Pancreas (tissue), 10 donors: Measurements from ENCODE around the gene WDR73. TPM values are rescaled to one million over a fixed set of nuclear protein-coding genes. Genes with fewer than 3 reads are reported as not detected.

ENCODE experiments used
- ATAC-seq, 4 donors: fragments of 200-7000 bp; cut with Tn5 transposase; one replicate each; pipeline versions ENCODE4 v1.8.0 to v1.9.1; 2020; ENCODE audit warnings: mild to moderate bottlenecking in 4 of 4, moderate library complexity in 4 of 4
- DNase-seq, 6 donors: peaks; one replicate each; pipeline ENCODE4 v3.0.0-alpha.2; 2020
- FAIRE-seq: peaks from 2 replicates; lab custom pipeline; 2012; peaks lifted over from hg19 to GRCh38; lab: Jason Lieb, UNC
- H3K27ac ChIP-seq, 4 donors: fragments of 200-600 bp; sonication (generic); 1 replicate in 3 of 4; 2 replicates in 1 of 4; pipeline versions ENCODE4 v1.5.0 to v1.8.0; 2020
- H3K27me3 ChIP-seq, 4 donors: fragments of 200-600 bp; one replicate each; pipeline ENCODE4 v1.8.0; 2021
- H3K36me3 ChIP-seq, 3 donors: fragments of 200-600 bp; sonication (generic) in 1 of 3; one replicate each; pipeline versions ENCODE4 v1.5.0 to v1.8.0; 2020 to 2021
- H3K4me1 ChIP-seq, 3 donors: fragments of 200-600 bp; one replicate each; pipeline ENCODE4 v1.8.0; 2021
- H3K4me3 ChIP-seq, 4 donors: fragments of 200-600 bp; sonication (generic) in 2 of 4; one replicate each; pipeline versions ENCODE4 v1.5.0 to v1.8.0; 2020 to 2021
- H3K9me3 ChIP-seq, 4 donors: fragments of 200-600 bp; one replicate each; pipeline ENCODE4 v1.8.0; 2021
- CTCF ChIP-seq, 4 donors: fragments of 200-600 bp; sonication (generic) in 3 of 4; IDR thresholded peaks; one replicate each; pipeline versions ENCODE4 v1.5.0 to v1.8.0; 2021; ENCODE audit warnings: antibody characterized with exemption in 4 of 4
- WGBS, 2 donors: extraction: QIAGEN DNeasy Blood & Tissue Kit; methylation state at CpG; one replicate each; pipeline ENCODE4 v1.1.7; 2013; 5-methylcytosine and 5-hydroxymethylcytosine counted together
- intact Hi-C, 3 donors: fragments of 100-400 bp; cut with DNase I; formaldehyde crosslinking; loops; one replicate each; pipeline versions ENCODE4 v1.11.1 to v1.14.2; 2022
- polyA plus RNA-seq, 2 donors: library from polyadenylated mRNA; stranded (reverse); fragments of 200-250 nt; gene quantifications; one replicate each; pipeline ENCODE4 v1.2.3, GENCODE V29; 2013
- total RNA-seq, 6 donors: library from RNA; stranded (reverse); fragmentation: NEBNext Ultra II Directional in 4 of 6; extraction: Animal tissue kit (Norgen Biotek cat#: 25700) in 4 of 6; gene quantifications; one replicate each; pipeline versions ENCODE4 v1.2.1 to v1.2.4, GENCODE V29; 2021 to 2023
- donor health status: healthy with polysubstance abuse.
- donor health status: DM: no; HTN: no; CAD: no; lungs with moderate emphysema.
- donor health status: DM: no; HTN: no; CAD: no.
- donor health status: control.
- donor health status: control.
- donor health status: Bipolar disorder and iron deficiency.
- donor health status: DM: yes; HTN: yes; CAD: no.
- donor health status: DM: no; HTN: no; CAD: no.
- donor health status: DM: no; HTN: no; CAD: no.
- donor health status: DM: yes; HTN: yes; CAD: no.

WDR73 gene
- total and polyA plus RNA-seq, 8 donors: 10.5 to 28.3 (median 12.1) TPM

- 0% methylated on average over 20 of the region's 20 CpGs for WGBS, 2 donors
- TF ChIP-seq CTCF (IDR thresholded peaks at IDR 0.05): no peak
Observed at GRCh38 chr15:84600331-84600686, 53.8 kb downstream of the WDR73 start.

GRCh38 chr15:84599906-84600305 is 54.2 kb downstream of the WDR73 start:
- DNase-seq (peak in 1 of 6 donors; percentile 35), FAIRE-seq (no peak), ATAC-seq (no peak)
- H3K27ac ChIP-seq: peak overlapping the region in 1 of 4 donors; percentile 87
- no peaks in the 10 kb centered on the region for H3K9me3 ChIP-seq
- 38 to 46% methylated on average over 10 of the region's 10 CpGs for WGBS, 2 donors
- no peak for TF ChIP-seq CTCF (IDR thresholded peaks at IDR 0.05)
- H3K4me1 ChIP-seq: peaks cover under 1 to 6% (median 5%) of the 10 kb centered on the region in 3 donors
- intact Hi-C loops: no loop called here
- H3K36me3 ChIP-seq: peaks cover 0 to 7% (median 0%) of the 10 kb centered on the region in 3 donors
- H3K27me3 ChIP-seq: no peaks in the 10 kb centered on the region
- peak overlapping the region in 2 of 4 donors; percentile 97 to 99 for H3K4me3 ChIP-seq

More at GRCh38 chr15:84600331-84600686, 53.8 kb downstream of the WDR73 start:
- peak overlapping the region in 3 of 4 donors; percentile 77 to 87 (median 85) for H3K27ac ChIP-seq
- peak; percentile 77 to 90 (median 86) for DNase-seq
- peak; percentile 78 to 88 (median 82) for ATAC-seq
- H3K4me1 ChIP-seq: peaks cover 5 to 6% (median 5%) of the 10 kb centered on the region in 3 donors
- FAIRE-seq: no peak
- H3K36me3 ChIP-seq: peaks cover 0 to 7% (median 0%) of the 10 kb centered on the region in 3 donors
- intact Hi-C loops: no loop called here
- H3K4me3 ChIP-seq: peak overlapping the region; percentile 88 to 99 (median 96)
- no peaks in the 10 kb centered on the region for H3K27me3 ChIP-seq
- H3K9me3 ChIP-seq: no peaks in the 10 kb centered on the region

- FAIRE-seq (no peak), DNase-seq (peak in 2 of 6 donors; percentile 35 to 38), ATAC-seq (peak in 3 of 4 donors; percentile 18 to 31 (median 26))
- no peaks in the 10 kb centered on the region for H3K27me3 ChIP-seq
- intact Hi-C loops: no loop called here
- H3K4me3 ChIP-seq: no peak overlapping the region
- H3K27ac ChIP-seq: no peak overlapping the region
- peaks cover 0 to 6% (median 5%) of the 10 kb centered on the region in 3 donors for H3K4me1 ChIP-seq
- TF ChIP-seq CTCF (IDR thresholded peaks at IDR 0.05): peak in 3 of 4 donors; percentile 32 to 44 (median 40)
- H3K36me3 ChIP-seq: peaks cover 0 to 3% (median 0%) of the 10 kb centered on the region in 3 donors
- no peaks in the 10 kb centered on the region for H3K9me3 ChIP-seq
- 75 to 95% methylated on average over 1 of the region's 1 CpG for WGBS, 2 donors
Observed at GRCh38 chr15:84598993-84599392, 55.1 kb downstream of the WDR73 start.

GRCh38 chr15:84598250-84598649 is 55.8 kb downstream of the WDR73 start:
- Histone ChIP-seq H3K9me3 (no peaks in the 10 kb centered on the region), H3K27me3 (no peaks in the 10 kb centered on the region), H3K4me1 (peaks cover 0 to 6% (median 5%) of the 10 kb centered on the region in 3 donors), H3K36me3 (no peaks in the 10 kb centered on the region), H3K27ac (no peak overlapping the region), H3K4me3 (no peak overlapping the region)
- no peak for TF ChIP-seq CTCF (IDR thresholded peaks at IDR 0.05)
- DNase-seq (no peak), ATAC-seq (no peak), FAIRE-seq (no peak)
- 73 to 74% methylated on average over 2 of the region's 2 CpGs for WGBS, 2 donors
- intact Hi-C loops: no loop called here

- H3K27ac ChIP-seq: no peak overlapping the region
- H3K4me1 ChIP-seq: peaks cover 0 to 4% (median 0%) of the 10 kb centered on the region in 3 donors
- FAIRE-seq: no peak
- 40 to 68% methylated on average over 3 of the region's 3 CpGs for WGBS, 2 donors
- intact Hi-C loops: no loop called here
- H3K27me3 ChIP-seq: no peaks in the 10 kb centered on the region
- no peaks in the 10 kb centered on the region for H3K9me3 ChIP-seq
- no peak for ATAC-seq
- no peaks in the 10 kb centered on the region for H3K36me3 ChIP-seq
- no peak for TF ChIP-seq CTCF (IDR thresholded peaks at IDR 0.05)
- no peak for DNase-seq
- no peak overlapping the region for H3K4me3 ChIP-seq
Observed at GRCh38 chr15:84597296-84597695, 56.8 kb downstream of the WDR73 start.
